NCI-H526 treated with DMSO at 0.1 percent for 48 hours (cell line): ENCODE data around the gene SPTBN1.

Experiments used
- DNase-seq: peaks from one replicate; lab custom pipeline; 2025; lab: John Stamatoyannopoulos, UW

Gene SPTBN1

DNA sequence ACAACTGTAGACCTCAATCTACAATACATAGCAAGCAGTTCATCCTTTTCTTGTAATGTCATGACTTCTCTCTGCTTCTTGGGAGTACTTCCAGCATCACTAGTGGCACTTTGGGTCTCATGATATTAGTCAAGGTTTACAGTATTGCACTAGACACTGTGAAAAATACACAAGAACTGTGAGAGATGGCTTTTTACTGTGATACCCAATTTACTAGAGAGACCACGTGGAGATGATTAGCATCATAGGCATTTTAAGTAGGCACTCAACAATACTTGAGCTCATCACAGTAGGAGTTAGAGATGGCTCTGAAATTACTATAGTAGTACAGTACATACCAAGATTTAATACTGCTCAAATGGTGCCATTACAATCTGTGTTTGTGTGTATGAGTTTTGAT, 154.6 kb downstream of the SPTBN1 start:
- no peak for DNase-seq

DNA sequence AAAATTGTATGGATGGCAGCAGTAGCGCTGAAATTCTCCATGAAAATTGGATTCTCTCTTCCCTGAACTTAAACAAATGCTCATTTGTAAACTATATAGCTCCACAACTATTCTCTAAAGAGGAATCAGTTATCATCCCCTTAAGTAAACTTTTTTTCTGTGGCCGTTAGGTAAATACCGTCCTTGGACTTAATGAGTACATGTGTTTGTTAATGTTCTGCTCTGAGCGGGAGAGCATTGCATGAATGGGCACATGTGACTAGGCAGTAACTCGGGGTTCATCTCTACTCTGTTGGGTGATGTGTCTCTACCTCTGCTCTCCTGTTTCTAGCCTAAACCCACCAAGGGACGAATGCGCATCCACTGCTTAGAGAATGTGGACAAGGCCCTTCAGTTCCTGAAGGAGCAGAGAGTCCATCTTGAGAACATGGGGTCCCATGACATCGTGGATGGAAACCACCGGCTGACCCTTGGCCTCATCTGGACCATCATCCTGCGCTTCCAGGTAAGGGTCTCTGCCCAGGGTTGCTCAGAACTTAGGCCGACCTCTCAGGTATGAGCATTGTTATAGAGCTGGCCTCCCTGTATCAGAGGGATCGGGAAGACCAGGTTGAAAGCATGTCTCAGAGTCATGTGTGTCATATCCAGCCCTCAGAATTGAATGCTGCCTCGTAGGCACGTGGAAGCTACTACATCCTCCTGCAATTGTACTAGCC, 155.9 kb downstream of the SPTBN1 start:
- peak; percentile 42 for DNase-seq

DNA sequence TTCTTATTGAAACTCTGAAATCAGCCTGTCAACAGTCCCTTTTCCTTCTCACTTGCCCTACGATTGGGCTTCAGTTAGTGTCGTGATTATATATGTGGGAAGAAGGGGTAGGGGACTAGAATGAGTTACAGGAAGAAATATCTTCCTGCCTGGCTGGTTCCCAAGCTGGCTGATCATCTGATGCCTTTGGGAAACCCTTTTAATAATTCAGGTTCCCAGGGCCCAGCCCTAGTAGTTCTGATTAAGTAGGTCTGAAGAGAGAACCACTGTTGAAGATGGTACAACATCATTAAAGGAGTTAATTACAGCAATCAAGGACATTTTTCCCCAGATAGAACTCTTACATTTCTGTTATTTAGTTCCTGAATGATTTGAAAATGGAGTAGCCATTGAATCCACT, 157.3 kb downstream of the SPTBN1 start:
- no peak for DNase-seq

DNA sequence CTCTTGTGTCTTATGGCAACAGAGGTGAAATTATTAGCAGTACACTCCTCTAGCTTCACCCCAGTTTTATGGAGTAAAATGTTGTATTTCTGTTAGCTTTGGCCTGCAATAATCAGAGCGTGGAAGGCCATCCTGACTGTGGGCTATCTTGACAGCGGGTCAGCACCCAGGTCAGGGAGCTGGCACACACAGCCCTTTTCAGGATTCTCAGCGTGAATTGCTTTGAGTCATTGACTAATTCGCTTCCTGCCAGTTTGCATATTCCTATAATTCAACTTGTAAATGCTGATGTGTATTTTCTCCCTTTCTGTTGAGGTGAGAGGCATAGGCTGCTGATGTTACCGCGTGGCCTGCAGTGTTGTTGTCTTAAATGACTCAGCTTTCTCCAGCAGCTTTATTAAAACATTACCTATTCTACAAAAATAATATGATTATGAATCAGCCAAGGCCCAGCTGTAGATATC, 157.7 kb downstream of the SPTBN1 start:
- peak; percentile 15 for DNase-seq

DNA sequence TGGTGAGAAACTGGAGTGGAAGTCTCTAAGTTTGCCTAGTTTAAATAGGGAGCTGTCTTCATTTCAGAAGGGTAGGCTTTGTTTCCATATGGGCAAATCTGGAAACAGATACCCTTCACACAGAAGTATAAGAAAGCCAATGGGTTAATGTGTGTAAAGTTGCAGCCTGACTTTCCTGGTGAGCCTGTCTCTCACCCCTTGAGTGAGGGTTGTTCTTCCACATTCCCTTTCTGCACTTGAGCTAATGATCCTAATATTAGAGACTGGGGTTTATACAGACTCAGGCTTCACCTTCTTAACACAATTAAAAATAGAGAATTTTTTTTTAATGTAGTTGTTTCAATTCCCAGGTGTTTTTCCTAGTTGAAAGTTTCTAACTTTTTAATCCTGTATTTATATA, 158.7 kb downstream of the SPTBN1 start:
- no peak for DNase-seq

DNA sequence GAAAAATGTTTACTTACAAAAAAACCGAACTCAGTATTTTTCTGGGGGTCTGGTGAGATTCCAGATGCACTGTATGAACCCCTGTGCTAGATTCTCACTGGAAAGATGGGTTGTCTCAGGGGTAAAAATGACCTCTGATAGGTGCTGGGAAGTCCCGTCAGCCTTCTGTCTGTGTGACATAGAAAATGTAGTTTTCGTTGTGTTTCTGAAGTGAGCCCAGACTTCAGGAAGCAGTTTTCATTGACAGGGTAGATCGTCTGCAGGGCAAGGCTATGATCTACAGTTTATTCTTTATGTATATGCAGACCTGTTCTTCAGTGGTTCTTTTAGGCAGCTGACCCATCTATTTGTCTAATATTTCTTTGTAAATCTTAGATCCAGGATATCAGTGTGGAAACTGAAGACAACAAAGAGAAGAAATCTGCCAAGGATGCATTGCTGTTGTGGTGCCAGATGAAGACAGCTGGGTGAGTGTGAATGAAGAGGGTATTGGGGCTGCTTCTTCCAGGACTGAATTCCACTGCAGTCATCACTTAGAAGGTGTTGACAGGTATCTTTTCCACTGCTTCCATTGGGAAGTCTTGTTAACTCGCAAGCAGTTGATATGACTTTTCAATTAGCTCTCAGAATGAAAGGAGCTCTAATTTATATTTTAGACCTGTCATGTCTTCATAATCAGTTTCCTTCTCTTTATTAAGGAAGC, 159.9 kb downstream of the SPTBN1 start:
- no peak for DNase-seq

DNA sequence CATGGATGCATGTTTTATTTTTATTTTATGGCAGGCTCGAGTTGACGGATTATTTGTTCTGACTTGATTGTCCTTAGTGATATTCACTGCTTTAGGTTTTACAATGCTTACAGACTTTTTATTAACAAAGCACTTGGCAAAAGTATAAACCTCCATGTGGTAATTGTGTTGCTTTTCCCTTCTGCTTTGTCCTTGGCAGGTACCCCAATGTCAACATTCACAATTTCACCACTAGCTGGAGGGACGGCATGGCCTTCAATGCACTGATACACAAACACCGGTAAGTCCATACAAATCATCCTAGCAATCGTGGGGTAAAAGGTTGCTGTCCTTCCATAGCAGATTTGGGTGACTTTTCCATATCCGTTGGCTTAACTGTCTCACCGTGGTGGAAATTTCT, 161.3 kb downstream of the SPTBN1 start:
- no peak for DNase-seq

DNA sequence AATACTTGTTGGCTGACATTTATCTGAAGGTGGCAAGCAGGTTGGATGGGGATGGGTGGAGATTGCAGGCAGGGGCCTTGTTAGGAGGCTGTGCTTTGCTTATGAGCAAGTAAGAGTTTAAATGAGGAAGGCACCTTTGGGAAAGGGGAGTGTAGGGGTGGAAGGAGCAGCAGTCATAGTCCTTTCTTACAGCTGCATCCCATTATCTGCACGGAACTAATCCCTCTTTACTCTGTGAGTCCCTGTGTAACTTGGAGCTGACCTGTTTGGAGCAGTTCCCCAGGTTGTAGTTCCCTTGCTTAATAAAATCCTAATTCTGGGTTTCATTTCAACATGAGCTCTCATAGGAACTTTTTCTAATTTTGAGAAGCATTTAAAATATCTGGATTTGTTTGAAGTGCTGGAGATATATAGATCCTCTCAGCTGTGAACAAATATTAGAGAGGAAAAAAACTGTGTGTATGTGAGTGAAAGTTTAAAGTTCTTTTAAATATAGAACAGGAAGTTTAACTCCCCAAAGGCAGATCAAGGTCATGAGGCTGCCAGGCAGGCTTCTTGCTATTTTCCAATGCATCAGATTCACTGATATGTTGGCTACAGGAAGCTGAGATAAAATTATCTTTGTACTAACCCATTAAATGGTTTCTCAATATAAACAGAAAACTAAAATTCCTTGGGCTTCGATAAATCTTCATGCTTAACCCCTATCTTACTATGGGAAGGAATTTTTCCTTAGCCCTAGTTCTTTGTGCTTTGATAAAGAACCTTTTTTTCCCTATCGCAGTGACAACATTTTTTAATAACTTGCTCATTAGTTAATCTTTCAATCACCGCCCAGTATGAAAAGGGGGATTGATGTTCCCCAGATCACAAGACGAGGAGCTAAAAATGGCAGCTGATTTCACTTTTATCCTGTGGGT, 162.8 kb downstream of the SPTBN1 start:
- DNase-seq: no peak

DNA sequence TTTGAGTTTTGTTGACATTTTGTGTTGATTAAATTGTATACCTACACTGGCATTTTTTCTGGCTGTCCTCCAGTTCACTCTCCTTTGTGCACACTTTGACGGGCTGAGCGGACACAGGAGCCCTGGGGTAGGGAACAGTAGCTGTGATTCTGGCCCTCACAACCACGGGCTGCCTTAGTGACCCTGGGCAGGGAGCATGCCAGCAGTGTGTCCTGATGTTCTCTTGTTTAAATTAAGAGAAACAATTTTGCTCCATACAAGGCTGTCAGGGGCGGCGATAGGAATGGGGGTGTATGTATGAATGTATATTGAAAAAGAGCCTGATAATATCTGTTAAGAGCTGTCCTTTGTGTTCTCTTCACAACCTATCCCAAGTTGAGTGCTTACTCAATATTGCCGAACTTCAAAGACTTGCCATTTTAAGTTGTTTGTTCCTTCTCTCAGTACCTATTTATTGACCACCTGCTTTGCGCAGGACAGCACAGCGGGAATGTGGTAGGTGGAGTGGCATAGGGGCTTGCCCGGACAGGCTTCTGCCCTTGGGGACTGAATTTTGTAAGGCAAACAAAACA, 163.6 kb downstream of the SPTBN1 start:
- no peak for DNase-seq

DNA sequence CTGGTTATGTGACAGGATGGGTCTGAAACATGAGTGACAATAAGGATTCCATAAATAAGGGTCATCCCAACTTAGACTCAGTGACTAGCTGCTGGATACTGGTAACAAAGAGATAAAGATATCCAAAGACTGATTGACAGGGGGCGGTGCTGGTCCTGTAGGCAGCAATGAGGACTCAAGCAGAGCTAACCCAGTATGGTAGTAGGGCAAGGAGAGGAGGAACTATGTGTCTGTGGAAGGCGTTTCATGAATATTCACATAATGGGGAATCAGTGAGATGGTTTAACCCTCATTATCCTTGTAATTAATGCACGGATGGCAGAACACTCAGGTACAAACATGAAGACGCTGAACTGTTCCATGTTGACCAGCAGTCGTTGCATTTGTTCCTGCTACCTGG, 164.8 kb downstream of the SPTBN1 start:
- no peak for DNase-seq

DNA sequence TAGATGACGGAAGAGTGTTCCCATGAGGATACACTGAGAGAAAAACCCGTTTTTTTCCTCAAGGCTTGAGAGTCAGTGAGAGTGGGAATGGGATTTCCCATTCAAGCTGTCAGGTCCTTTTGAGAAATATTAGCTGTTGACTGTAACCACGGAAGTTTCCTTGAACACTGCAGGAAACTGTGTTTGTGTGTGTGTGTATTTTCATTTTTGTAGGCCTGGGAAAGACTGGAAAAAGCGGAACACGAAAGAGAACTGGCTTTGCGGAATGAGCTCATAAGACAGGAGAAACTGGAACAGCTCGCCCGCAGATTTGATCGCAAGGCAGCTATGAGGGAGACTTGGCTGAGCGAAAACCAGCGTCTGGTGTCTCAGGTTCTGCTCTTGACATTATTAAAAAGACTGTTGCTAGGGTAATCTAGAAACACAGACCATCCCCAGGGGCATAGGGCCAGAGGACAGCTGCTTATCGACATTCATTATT, 168.5 kb downstream of the SPTBN1 start:
- no peak for DNase-seq

DNA sequence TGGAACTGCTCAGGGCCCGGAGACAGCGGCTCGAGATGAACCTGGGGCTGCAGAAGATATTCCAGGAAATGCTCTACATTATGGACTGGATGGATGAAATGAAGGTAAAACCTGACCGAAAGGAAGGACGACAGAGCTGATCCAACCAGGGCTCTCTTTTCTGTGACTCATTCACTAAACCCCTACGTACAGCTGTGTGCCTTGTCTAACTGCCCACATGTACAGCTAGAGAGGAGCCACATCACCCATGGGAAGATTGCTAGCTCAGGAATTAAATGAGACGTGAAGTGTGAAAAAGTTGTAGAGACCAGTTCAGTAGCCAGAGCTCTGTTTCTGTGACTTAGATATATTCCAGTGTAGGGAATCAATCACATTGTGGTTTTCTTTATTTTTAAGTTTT, 170.0 kb downstream of the SPTBN1 start:
- DNase-seq: no peak

DNA sequence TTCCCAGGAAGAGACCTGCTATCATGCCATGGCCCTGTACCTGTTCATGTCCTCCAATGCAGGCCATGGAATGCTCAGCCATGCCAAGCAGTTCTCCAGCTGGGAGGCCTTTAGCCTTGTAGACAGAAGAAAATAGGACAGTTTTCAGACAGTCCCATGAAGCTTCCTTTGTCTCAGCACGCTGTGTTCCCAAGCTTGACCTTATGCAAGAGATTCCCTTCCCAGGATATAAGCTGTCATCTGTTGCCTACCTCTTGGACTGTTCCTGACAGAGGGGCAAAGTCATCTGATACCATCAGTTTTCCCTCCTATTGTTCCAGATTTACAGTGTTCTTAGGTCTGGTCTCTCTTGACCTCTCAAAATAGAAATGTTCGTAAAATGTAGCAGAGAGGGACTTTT, 170.8 kb downstream of the SPTBN1 start:
- DNase-seq: no peak

DNA sequence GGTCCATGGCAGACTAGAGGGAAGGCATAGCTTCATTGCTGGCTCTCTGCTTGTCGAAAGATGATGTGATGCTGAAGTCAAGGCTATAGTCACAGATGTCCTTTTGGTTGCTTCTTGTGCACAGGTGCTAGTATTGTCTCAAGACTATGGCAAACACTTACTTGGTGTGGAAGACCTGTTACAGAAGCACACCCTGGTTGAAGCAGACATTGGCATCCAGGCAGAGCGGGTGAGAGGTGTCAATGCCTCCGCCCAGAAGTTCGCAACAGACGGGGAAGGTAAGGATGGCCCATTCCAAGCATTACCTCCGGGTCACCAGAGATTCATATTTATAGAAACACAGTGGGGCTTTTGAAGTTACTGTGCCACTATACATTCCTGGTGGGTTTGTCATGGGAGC, 171.8 kb downstream of the SPTBN1 start:
- DNase-seq: no peak

DNA sequence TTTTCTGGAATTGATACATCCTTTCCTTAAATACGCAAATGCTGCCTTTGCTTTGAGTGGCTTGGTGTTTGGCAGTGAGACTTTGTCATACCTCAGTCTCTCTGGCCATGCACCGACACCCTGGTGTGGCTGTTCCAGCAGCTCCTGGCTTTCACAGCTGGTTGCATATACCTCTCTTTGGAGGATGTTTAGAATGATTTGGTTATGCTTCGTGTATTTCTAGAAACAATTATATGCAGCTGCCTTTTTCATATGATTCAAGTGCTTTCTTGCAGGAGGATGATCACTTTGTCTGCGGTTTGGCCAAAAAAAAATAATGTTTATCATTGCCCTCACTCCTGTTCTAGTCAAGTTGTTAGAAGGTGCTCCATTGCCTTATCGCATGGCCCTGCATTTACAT, 172.3 kb downstream of the SPTBN1 start:
- DNase-seq: no peak

DNA sequence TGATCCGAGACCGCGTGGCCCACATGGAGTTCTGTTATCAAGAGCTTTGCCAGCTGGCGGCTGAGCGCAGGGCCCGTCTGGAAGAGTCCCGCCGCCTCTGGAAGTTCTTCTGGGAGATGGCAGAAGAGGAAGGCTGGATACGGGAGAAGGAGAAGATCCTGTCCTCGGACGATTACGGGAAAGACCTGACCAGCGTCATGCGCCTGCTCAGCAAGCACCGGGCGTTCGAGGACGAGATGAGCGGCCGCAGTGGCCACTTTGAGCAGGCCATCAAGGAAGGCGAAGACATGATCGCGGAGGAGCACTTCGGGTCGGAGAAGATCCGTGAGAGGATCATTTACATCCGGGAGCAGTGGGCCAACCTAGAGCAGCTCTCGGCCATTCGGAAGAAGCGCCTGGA, 172.8 kb downstream of the SPTBN1 start:
- no peak for DNase-seq

DNA sequence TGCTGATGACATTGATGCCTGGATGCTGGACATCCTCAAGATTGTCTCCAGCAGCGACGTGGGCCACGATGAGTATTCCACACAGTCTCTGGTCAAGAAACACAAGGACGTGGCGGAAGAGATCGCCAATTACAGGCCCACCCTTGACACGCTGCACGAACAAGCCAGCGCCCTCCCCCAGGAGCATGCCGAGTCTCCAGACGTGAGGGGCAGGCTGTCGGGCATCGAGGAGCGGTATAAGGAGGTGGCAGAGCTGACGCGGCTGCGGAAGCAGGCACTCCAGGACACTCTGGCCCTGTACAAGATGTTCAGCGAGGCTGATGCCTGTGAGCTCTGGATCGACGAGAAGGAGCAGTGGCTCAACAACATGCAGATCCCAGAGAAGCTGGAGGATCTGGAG, 173.3 kb downstream of the SPTBN1 start:
- no peak for DNase-seq

DNA sequence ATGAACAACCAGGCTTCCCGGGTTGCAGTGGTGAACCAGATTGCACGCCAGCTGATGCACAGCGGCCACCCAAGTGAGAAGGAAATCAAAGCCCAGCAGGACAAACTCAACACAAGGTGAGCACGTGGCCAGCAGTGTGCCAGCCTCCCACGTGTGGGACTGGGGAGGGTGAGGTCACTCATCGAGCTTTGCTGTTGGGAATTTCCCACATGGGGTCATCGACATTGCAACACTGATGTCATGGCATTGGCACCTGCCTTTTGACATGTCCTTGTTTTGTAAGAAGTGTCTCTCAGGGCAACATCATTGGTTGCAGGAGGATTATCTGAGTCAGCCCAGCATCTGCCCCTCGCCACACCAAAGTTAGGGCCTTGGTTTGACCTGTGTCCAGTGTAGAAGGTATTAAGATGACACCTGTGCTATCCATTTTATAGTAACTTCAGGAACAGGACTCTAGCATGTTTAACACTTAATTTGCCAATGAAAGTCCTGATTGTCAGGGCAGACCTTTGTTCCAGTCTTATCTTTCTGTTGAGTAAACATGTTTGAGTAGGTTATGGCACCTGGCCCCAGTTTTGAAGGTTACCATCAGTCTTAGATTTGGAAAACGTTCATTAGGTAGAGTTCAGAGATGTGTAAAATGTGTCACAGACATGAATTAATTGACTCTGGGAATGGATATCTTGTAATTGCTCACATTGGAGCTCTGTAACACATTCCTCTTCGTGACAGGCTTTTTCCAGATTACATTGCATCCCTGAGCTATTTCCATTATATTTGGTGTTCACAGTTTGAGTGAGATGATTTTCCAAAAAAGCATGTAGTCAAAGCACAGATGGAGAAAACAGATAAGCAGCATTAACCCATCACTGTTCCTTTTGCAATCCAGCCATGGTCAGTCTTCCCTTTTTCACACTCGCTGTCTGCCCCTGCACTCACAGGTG, 174.1 kb downstream of the SPTBN1 start:
- DNase-seq: no peak

DNA sequence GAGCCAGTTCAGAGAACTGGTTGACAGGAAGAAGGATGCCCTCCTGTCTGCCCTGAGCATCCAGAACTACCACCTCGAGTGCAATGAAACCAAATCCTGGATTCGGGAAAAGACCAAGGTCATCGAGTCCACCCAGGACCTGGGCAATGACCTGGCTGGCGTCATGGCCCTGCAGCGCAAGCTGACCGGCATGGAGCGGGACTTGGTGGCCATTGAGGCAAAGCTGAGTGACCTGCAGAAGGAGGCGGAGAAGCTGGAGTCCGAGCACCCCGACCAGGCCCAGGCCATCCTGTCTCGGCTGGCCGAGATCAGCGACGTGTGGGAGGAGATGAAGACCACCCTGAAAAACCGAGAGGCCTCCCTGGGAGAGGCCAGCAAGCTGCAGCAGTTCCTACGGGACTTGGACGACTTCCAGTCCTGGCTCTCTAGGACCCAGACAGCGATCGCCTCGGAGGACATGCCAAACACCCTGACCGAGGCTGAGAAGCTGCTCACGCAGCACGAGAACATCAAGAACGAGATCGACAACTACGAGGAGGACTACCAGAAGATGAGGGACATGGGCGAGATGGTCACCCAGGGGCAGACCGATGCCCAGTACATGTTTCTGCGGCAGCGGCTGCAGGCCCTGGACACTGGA, 174.9 kb downstream of the SPTBN1 start:
- no peak for DNase-seq

DNA sequence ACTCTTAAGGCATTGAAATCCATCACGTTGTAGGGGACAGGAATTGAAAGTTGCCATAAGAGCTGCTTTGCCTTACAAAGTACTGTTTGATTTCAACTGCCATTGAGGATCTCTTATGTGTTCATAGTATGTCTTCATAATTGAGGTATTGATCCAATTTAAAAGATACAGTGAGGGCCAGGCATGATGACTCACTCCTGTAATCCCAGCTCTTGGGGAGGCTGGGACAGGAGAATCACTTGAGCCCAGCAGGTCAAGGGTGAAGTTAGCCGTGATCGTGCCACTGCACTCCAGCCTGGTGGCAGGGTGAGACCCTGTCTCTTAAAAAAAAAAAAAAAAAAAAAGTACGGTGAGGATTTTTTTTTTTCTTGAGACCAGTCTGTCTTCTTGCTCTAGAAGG, 175.6 kb downstream of the SPTBN1 start:
- DNase-seq: no peak
